SK-N-SH (cell line): ENCODE measurements around the gene GALR2.

Source experiments
- FOXM1 ChIP-seq: IDR thresholded peaks from 2 replicates; pipeline ENCODE4 v1.4.0; 2012; ENCODE audit warnings: low read depth, mild to moderate bottlenecking
- USF2 ChIP-seq: fragments of 150-350 bp; IDR thresholded peaks from 2 replicates; pipeline ENCODE4 v1.6.1; 2017; ENCODE audit warnings: antibody characterized with exemption, low read length, low read depth, borderline replicate concordance
- TF ChIP-seq, protein P1 (sequence below): fragments of 200-600 bp; sonication (generic); IDR thresholded peaks from 2 replicates; pipeline ENCODE4 v1.6.1; 2017; ENCODE audit warnings: antibody characterized with exemption, mild to moderate bottlenecking, moderate library complexity

- no peak for TF ChIP-seq FOXM1
- no peak for TF ChIP-seq USF2
- TF ChIP-seq, protein P1, sequence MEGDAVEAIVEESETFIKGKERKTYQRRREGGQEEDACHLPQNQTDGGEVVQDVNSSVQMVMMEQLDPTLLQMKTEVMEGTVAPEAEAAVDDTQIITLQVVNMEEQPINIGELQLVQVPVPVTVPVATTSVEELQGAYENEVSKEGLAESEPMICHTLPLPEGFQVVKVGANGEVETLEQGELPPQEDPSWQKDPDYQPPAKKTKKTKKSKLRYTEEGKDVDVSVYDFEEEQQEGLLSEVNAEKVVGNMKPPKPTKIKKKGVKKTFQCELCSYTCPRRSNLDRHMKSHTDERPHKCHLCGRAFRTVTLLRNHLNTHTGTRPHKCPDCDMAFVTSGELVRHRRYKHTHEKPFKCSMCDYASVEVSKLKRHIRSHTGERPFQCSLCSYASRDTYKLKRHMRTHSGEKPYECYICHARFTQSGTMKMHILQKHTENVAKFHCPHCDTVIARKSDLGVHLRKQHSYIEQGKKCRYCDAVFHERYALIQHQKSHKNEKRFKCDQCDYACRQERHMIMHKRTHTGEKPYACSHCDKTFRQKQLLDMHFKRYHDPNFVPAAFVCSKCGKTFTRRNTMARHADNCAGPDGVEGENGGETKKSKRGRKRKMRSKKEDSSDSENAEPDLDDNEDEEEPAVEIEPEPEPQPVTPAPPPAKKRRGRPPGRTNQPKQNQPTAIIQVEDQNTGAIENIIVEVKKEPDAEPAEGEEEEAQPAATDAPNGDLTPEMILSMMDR = no peak
These were observed 14.4 kb downstream of the GALR2 start for GRCh38 chr17:76088868-76089576.
